Measurements from ENCODE around the gene AP2M1. TPM values are rescaled to one million over a fixed set of nuclear protein-coding genes. Genes with fewer than 3 reads are reported as not detected.
A peak's percentile ranks its signal among the peaks of the same experiment; 100 is the strongest.

Gene AP2M1
- polyA plus RNA-seq, 1 donor (not counting 4 experiments of a cell fraction or from before 2014, with no cell fraction given): 431 TPM

GRCh38 chr3:184230603-184231528, 56.2 kb downstream of the AP2M1 start:
- TF ChIP-seq, protein P1, sequence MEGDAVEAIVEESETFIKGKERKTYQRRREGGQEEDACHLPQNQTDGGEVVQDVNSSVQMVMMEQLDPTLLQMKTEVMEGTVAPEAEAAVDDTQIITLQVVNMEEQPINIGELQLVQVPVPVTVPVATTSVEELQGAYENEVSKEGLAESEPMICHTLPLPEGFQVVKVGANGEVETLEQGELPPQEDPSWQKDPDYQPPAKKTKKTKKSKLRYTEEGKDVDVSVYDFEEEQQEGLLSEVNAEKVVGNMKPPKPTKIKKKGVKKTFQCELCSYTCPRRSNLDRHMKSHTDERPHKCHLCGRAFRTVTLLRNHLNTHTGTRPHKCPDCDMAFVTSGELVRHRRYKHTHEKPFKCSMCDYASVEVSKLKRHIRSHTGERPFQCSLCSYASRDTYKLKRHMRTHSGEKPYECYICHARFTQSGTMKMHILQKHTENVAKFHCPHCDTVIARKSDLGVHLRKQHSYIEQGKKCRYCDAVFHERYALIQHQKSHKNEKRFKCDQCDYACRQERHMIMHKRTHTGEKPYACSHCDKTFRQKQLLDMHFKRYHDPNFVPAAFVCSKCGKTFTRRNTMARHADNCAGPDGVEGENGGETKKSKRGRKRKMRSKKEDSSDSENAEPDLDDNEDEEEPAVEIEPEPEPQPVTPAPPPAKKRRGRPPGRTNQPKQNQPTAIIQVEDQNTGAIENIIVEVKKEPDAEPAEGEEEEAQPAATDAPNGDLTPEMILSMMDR (optimal IDR thresholded peaks at IDR 0.05 in 1 of 3, IDR thresholded peaks at IDR 0.05 in 1 of 3, conservative IDR thresholded peaks at IDR 0.05 in 1 of 3; ENCODE audit: extremely low read depth in 1 of 3, insufficient read depth in 2 of 3, low read length in 3 of 3): no peak
- peak; percentile 84 for TF ChIP-seq EZH2 (IDR thresholded peaks at IDR 0.05; ENCODE audit: low read length)
- no peak overlapping the region for H3K9ac ChIP-seq (ENCODE audit: control insufficient read depth, extremely low read depth, insufficient read depth, low read length)
- no peak for FAIRE-seq

DNA sequence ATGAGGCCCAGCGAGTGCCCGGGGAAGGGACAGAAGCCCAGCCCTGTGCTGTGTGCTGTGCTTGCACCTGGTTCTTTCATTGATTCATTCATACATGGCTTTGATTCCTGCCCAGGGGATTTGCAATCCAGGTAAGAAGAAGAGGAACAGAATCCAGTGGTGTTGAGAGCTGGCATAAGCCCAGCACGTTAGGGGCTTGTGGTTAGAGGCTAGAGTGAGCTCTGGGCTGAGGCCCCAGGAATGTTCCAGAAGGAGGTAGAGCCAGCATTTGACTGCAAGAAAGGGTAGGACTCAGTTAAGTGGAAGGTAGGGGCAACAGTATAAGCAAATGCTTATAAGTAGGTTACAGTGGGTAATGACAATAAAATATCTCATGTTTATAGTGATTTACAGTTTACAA, 57.0 kb downstream of the AP2M1 start:
- no peak for FAIRE-seq
- dilution Hi-C loops (cut with MboI; ENCODE audit: extremely low pct_ligation_motif_present, low sequenced_read_pairs): no loop called here
- no peaks in the 10 kb centered on the region for H3K79me2 ChIP-seq (ENCODE audit: control insufficient read depth, insufficient read depth, low read length)

More at GRCh38 chr3:184230603-184231528, 56.2 kb downstream of the AP2M1 start:
- dilution Hi-C loops (cut with MboI; ENCODE audit: extremely low pct_ligation_motif_present, low sequenced_read_pairs): no loop called here
- Histone ChIP-seq H4K20me1 (ENCODE audit: control insufficient read depth, extremely low read depth, insufficient read depth, low read length) (no peaks in the 10 kb centered on the region), H3K79me2 (ENCODE audit: control insufficient read depth, insufficient read depth, low read length) (no peaks in the 10 kb centered on the region), H3K9me1 (ENCODE audit: control insufficient read depth, extremely low read depth, insufficient read depth, low read length) (no peaks in the 10 kb centered on the region), H3K36me3 (ENCODE audit: control insufficient read depth in 2 of 2, extremely low read depth in 1 of 2, insufficient read depth in 2 of 2, low read length in 2 of 2) (no peaks in the 10 kb centered on the region), H3K4me2 (ENCODE audit: control insufficient read depth, extremely low read depth, insufficient read depth, low read depth, low read length) (peak overlapping the region; percentile 32), H3K4me1 (ENCODE audit: control insufficient read depth, extremely low read depth, insufficient read depth, low read length) (peaks cover 9% of the 10 kb centered on the region), H2AFZ (ENCODE audit: control insufficient read depth, low read length) (no peak overlapping the region), H3K27ac (ENCODE audit: control insufficient read depth, insufficient read depth, low read length) (no peak overlapping the region), H3K27me3 (ENCODE audit: control insufficient read depth, extremely low read depth, insufficient read depth, low read length) (peaks cover 59% of the 10 kb centered on the region), H3K9me3 (ENCODE audit: control insufficient read depth, low read depth, low read length) (no peaks in the 10 kb centered on the region), H3K4me3 (ENCODE audit: control insufficient read depth in 2 of 3, extremely low read depth in 1 of 3, insufficient read depth in 2 of 3, low read depth in 1 of 3, low read length in 3 of 3) (peak overlapping the region in 2 of 3 experiments; percentile 10 to 38)
- no peak for DNase-seq (ENCODE audit: low read depth, low spot score)

More for the DNA sequence above, 57.0 kb downstream of the AP2M1 start:
- Histone ChIP-seq H3K9me3 (ENCODE audit: control insufficient read depth, low read depth, low read length) (no peaks in the 10 kb centered on the region), H2AFZ (ENCODE audit: control insufficient read depth, low read length) (no peak overlapping the region), H3K9me1 (ENCODE audit: control insufficient read depth, extremely low read depth, insufficient read depth, low read length) (no peaks in the 10 kb centered on the region), H3K4me1 (ENCODE audit: control insufficient read depth, extremely low read depth, insufficient read depth, low read length) (peaks cover 9% of the 10 kb centered on the region), H3K36me3 (ENCODE audit: control insufficient read depth in 2 of 2, extremely low read depth in 1 of 2, insufficient read depth in 2 of 2, low read length in 2 of 2) (no peaks in the 10 kb centered on the region), H4K20me1 (ENCODE audit: control insufficient read depth, extremely low read depth, insufficient read depth, low read length) (no peaks in the 10 kb centered on the region), H3K9ac (ENCODE audit: control insufficient read depth, extremely low read depth, insufficient read depth, low read length) (no peak overlapping the region), H3K27me3 (ENCODE audit: control insufficient read depth, extremely low read depth, insufficient read depth, low read length) (peaks cover 59% of the 10 kb centered on the region), H3K4me3 (ENCODE audit: control insufficient read depth in 2 of 3, extremely low read depth in 1 of 3, insufficient read depth in 2 of 3, low read depth in 1 of 3, low read length in 3 of 3) (no peak overlapping the region), H3K4me2 (ENCODE audit: control insufficient read depth, extremely low read depth, insufficient read depth, low read depth, low read length) (no peak overlapping the region), H3K27ac (ENCODE audit: control insufficient read depth, insufficient read depth, low read length) (no peak overlapping the region)
- no peak for DNase-seq (ENCODE audit: low read depth, low spot score)
- TF ChIP-seq, protein P1 (optimal IDR thresholded peaks at IDR 0.05 in 1 of 3, IDR thresholded peaks at IDR 0.05 in 1 of 3, conservative IDR thresholded peaks at IDR 0.05 in 1 of 3; ENCODE audit: extremely low read depth in 1 of 3, insufficient read depth in 2 of 3, low read length in 3 of 3): no peak
- no peak for TF ChIP-seq EZH2 (IDR thresholded peaks at IDR 0.05; ENCODE audit: low read length)
